GM12873 (cell line): ENCODE data around the gene RPL32.

Source experiments
- CTCF ChIP-seq: IDR thresholded peaks from 2 replicates; pipeline ENCODE4 v1.5.1; 2012; ENCODE audit warnings: low read depth, mild to moderate bottlenecking, moderate library complexity, low read length, control low read depth; ENCODE audit not compliant: insufficient read depth; ENCODE audit errors: missing control alignments

RPL32 gene

GRCh38 chr3:12841149-12841969 is at the start of gene RPL32:
Gene RPL32 (minus strand): TSS chr3:12841565. CDS start chr3:12840237, 1,328 bp downstream.
- TF ChIP-seq CTCF, result peak; percentile 81

DNA sequence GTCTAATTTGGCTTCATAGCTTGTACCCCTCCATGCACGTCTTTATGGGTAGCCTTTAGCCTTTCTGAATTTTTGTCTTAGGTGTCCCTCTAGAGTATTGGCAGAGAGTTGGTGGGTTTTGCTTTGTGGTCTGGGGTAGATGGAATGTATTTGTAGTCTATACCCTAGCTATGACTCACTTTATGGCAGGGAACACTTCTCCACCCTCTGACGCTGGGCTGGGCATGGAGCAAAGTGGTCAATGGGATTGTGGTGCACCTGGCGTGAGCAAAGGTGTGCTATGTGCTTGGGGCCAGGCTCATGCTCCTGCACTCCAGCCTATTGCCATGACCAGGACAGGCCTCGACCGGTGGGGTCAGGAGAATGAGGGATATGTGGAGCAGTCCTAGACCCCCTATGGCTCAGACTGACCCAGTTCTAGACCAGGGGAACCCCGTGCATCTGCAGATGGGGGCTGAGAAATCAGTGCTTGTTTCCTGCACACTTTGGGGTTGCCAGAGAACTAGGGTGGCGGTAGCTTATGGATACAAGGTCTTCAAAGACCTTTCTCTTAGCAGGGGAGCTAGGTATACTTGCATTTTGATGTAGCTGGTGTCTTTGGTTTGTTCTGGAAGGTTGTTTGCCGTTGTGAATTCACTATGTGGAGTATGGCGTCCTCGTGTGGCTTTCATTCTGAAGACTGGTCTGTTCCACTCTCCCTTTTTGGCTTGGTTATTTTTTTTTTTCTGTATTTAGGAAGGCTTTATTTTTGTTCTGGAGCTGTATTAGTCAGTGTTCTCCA is 49.4 kb upstream of the RPL32 start:
- peak; percentile 6 for TF ChIP-seq CTCF

- TF ChIP-seq CTCF, result no peak
Measured at GRCh38 chr3:12886736-12887135, 45.4 kb upstream of the RPL32 start.

- TF ChIP-seq CTCF, result no peak
Measured at GRCh38 chr3:12886106-12886679, 44.8 kb upstream of the RPL32 start.

GRCh38 chr3:12885583-12885930 is 44.2 kb upstream of the RPL32 start:
- no peak for TF ChIP-seq CTCF

- no peak for TF ChIP-seq CTCF
Measured at GRCh38 chr3:12884790-12885582, 43.6 kb upstream of the RPL32 start.
